ENCODE measurements around the gene SIL1. TPM values are rescaled to one million over a fixed set of nuclear protein-coding genes. Genes with fewer than 3 reads are reported as not detected.

The SIL1 gene
- polyA plus RNA-seq, 5 donors, result 30.4 to 45.3 (median 34.4) TPM

- no peak for DNase-seq
Observed at GRCh38 chr5:139110526-139111168, 87.5 kb downstream of the SIL1 start.

GRCh38 chr5:139108063-139108824, 89.9 kb downstream of the SIL1 start:
- DNase-seq, result peak in 1 of 2 donors; percentile 37

- no peak for DNase-seq
Observed at GRCh38 chr5:139105621-139106071, 92.5 kb downstream of the SIL1 start.

- peak in 1 of 2 donors; percentile 39 for DNase-seq
Observed at GRCh38 chr5:139104577-139105276, 93.4 kb downstream of the SIL1 start.

- no peak for DNase-seq
Observed at GRCh38 chr5:139103762-139104161, 94.4 kb downstream of the SIL1 start.

- DNase-seq, result no peak
Observed at GRCh38 chr5:139100825-139101224, 97.3 kb downstream of the SIL1 start.

GRCh38 chr5:139094154-139095131, 103.7 kb downstream of the SIL1 start:
- no peak for DNase-seq

GRCh38 chr5:139092741-139093343, 105.3 kb downstream of the SIL1 start:
- no peak for DNase-seq

GRCh38 chr5:139091439-139092156, 106.6 kb downstream of the SIL1 start:
- peak; percentile 35 to 38 for DNase-seq

GRCh38 chr5:139090581-139090980, 107.6 kb downstream of the SIL1 start:
- DNase-seq, result no peak

- DNase-seq, result no peak
Observed at GRCh38 chr5:139088024-139088423, 110.1 kb downstream of the SIL1 start.

- no peak for DNase-seq
Observed at GRCh38 chr5:139082813-139083498, 115.2 kb downstream of the SIL1 start.

GRCh38 chr5:139079991-139080610, 118.1 kb downstream of the SIL1 start:
- no peak for DNase-seq

- DNase-seq, result no peak
Observed at GRCh38 chr5:139079225-139079990, 118.8 kb downstream of the SIL1 start.

- no peak for DNase-seq
Observed at GRCh38 chr5:139078345-139078744, 119.8 kb downstream of the SIL1 start.

- no peak for DNase-seq
Observed at GRCh38 chr5:139077899-139078298, 120.3 kb downstream of the SIL1 start.

- no peak for DNase-seq
Observed at GRCh38 chr5:139076111-139076510, 122.1 kb downstream of the SIL1 start.
